Stomach (tissue), 9 donors: Measurements from ENCODE around the gene KRTAP4-1. TPM values are rescaled to one million over a fixed set of nuclear protein-coding genes. Genes with fewer than 3 reads are reported as not detected.

ENCODE experiments used
- DNase-seq, 2 donors: peaks; one replicate each; pipeline versions ENCODE4 v3.0.0 to v3.0.0-alpha.2; 2013 to 2019
- H3K27ac ChIP-seq, 5 donors: fragments of 200-600 bp in 4 of 5; sonication (generic) in 4 of 5; one replicate each; pipeline ENCODE4 v1.5.1; 2013 to 2019; ENCODE audit warnings: mild to moderate bottlenecking in 1 of 5, moderate library complexity in 1 of 5
- H3K27me3 ChIP-seq, 3 donors: fragments of 200-600 bp; sonication (generic); one replicate each; pipeline ENCODE4 v1.5.1; 2017 to 2019; ENCODE audit warnings: mixed run types in 1 of 3
- H3K36me3 ChIP-seq, 4 donors: fragments of 200-600 bp; sonication (generic); 1 replicate in 3 of 4; 2 replicates in 1 of 4; pipeline ENCODE4 v1.5.1; 2016 to 2019
- H3K4me1 ChIP-seq, 4 donors: fragments of 200-600 bp; sonication (generic); one replicate each; pipeline ENCODE4 v1.5.1; 2016 to 2019
- H3K4me3 ChIP-seq, 4 donors: fragments of 200-600 bp; sonication (generic) in 3 of 4; one replicate each; pipeline ENCODE4 v1.5.1; 2016 to 2019; ENCODE audit warnings: mild to moderate bottlenecking in 1 of 4
- H3K9me3 ChIP-seq, 4 donors: fragments of 200-600 bp; sonication (generic); one replicate each; pipeline ENCODE4 v1.5.1; 2016 to 2019
- CTCF ChIP-seq, 7 experiments: fragments of 450-650 bp in 4 of 7; fragments of 200-600 bp in 3 of 7; sonication (generic) in 3 of 7; IDR thresholded peaks; one replicate each; pipeline ENCODE4 v1.5.1; 2016 to 2019; ENCODE audit warnings: antibody characterized with exemption in 7 of 7, control low read depth in 2 of 7, mild to moderate bottlenecking in 1 of 7
- EP300 ChIP-seq: sonication (generic); formaldehyde crosslinking; IDR thresholded peaks from one replicate; pipeline ENCODE4 v1.6.1; 2017; ENCODE audit warnings: antibody characterized with exemption
- POLR2A ChIP-seq, 4 donors: fragments of 450-650 bp; IDR thresholded peaks; one replicate each; pipeline ENCODE4 v1.6.1; 2016; ENCODE audit warnings: antibody characterized with exemption in 4 of 4, control low read depth in 2 of 4, mild to moderate bottlenecking in 1 of 4, moderate library complexity in 1 of 4
- POLR2AphosphoS5 ChIP-seq, 3 donors: sonication (generic); formaldehyde crosslinking; IDR thresholded peaks; one replicate each; pipeline ENCODE4 v1.6.1; 2016; ENCODE audit warnings: antibody characterized with exemption in 3 of 3
- whole genome bisulfite sequencing, 5 donors: extraction: QIAGEN DNeasy Blood & Tissue Kit in 3 of 5; methylation state at CpG; one replicate each; pipeline versions ENCODE4 v1.1.5 to v1.1.7; 2013 to 2018; 5-methylcytosine and 5-hydroxymethylcytosine counted together
- intact Hi-C: fragments of 100-400 bp; cut with DNase I; formaldehyde crosslinking; loops from one replicate; pipeline ENCODE4 v1.15.1; 2023; ENCODE audit warnings: low total_unique reads
- polyA plus RNA-seq, 3 donors: library from polyadenylated mRNA; stranded (reverse); fragments of 200-250 nt; gene quantifications; one replicate each; pipeline ENCODE4 v1.2.3, GENCODE V29; 2013
- total RNA-seq, 5 donors: library from RNA; depleted of rRNA; stranded (reverse); fragments of >200 nt; gene quantifications; one replicate each; pipeline versions ENCODE4 v1.1.0 to v1.2.3, GENCODE V29; 2014 to 2016
- donor health status: healthy with polysubstance abuse.
- donor health status: Bipolar disorder and iron deficiency.
- donor health status: healthy.

KRTAP4-1 gene
- total and polyA plus RNA-seq, 8 donors, result not detected

- intact Hi-C loops, result no loop called here
- Histone ChIP-seq H3K9me3 (no peaks in the 10 kb centered on the region), H3K4me3 (no peak overlapping the region), H3K27me3 (peaks cover 0 to 25% (median 17%) of the 10 kb centered on the region in 3 donors), H3K4me1 (no peaks in the 10 kb centered on the region), H3K27ac (no peak overlapping the region), H3K36me3 (no peaks in the 10 kb centered on the region)
- DNase-seq, result no peak
- 67 to 96% (median 84%) methylated on average over 2 of the region's 2 CpGs for WGBS, 5 donors
- TF ChIP-seq CTCF (IDR thresholded peaks at IDR 0.05) (no peak), POLR2AphosphoS5 (IDR thresholded peaks at IDR 0.05) (no peak), POLR2A (IDR thresholded peaks at IDR 0.05) (no peak), EP300 (no peak)
These were observed 2.2 kb upstream of the KRTAP4-1 start for GRCh38 chr17:41186872-41187271.

GRCh38 chr17:41185001-41185400 is 290 bp upstream of the KRTAP4-1 start:
- intact Hi-C loops, result no loop called here

GRCh38 chr17:41178843-41179616 is 5.7 kb downstream of the KRTAP4-1 start:
- peaks cover 0 to 12% (median 0%) of the 10 kb centered on the region in 3 donors for H3K27me3 ChIP-seq
- DNase-seq, result no peak
- 83 to 94% (median 89%) methylated on average over 1 of the region's 1 CpG for WGBS, 5 donors
- H3K9me3 ChIP-seq, result no peaks in the 10 kb centered on the region
- no peak overlapping the region for H3K27ac ChIP-seq
- no peak for TF ChIP-seq POLR2AphosphoS5 (IDR thresholded peaks at IDR 0.05)
- TF ChIP-seq POLR2A (IDR thresholded peaks at IDR 0.05), result no peak
- no peak for TF ChIP-seq EP300
- no peaks in the 10 kb centered on the region for H3K4me1 ChIP-seq
- no peak overlapping the region for H3K4me3 ChIP-seq
- intact Hi-C loops, result no loop called here
- H3K36me3 ChIP-seq, result no peaks in the 10 kb centered on the region

More at GRCh38 chr17:41185001-41185400, 290 bp upstream of the KRTAP4-1 start:
- Histone ChIP-seq H3K9me3 (no peaks in the 10 kb centered on the region), H3K36me3 (no peaks in the 10 kb centered on the region), H3K4me1 (no peaks in the 10 kb centered on the region), H3K27me3 (peaks cover 0 to 20% (median 12%) of the 10 kb centered on the region in 3 donors), H3K4me3 (no peak overlapping the region), H3K27ac (no peak overlapping the region)
- TF ChIP-seq CTCF (IDR thresholded peaks at IDR 0.05), result no peak
- no peak for TF ChIP-seq POLR2A (IDR thresholded peaks at IDR 0.05)
- TF ChIP-seq POLR2AphosphoS5 (IDR thresholded peaks at IDR 0.05), result no peak
- TF ChIP-seq EP300, result no peak
- WGBS, 5 donors, result 39 to 58% (median 50%) methylated on average over 1 of the region's 1 CpG
- DNase-seq, result no peak

- Histone ChIP-seq H3K9me3 (no peaks in the 10 kb centered on the region), H3K4me1 (no peaks in the 10 kb centered on the region), H3K27me3 (peaks cover 0 to 12% (median 0%) of the 10 kb centered on the region in 3 donors), H3K27ac (no peak overlapping the region), H3K36me3 (no peaks in the 10 kb centered on the region), H3K4me3 (no peak overlapping the region)
- intact Hi-C loops, result no loop called here
- no peak for TF ChIP-seq EP300
- TF ChIP-seq POLR2A (IDR thresholded peaks at IDR 0.05), result no peak
- no peak for TF ChIP-seq POLR2AphosphoS5 (IDR thresholded peaks at IDR 0.05)
- no peak for TF ChIP-seq CTCF (IDR thresholded peaks at IDR 0.05)
- 89 to 98% (median 96%) methylated on average over 3 of the region's 3 CpGs for WGBS, 5 donors
- no peak for DNase-seq
These were observed 6.4 kb downstream of the KRTAP4-1 start for GRCh38 chr17:41178341-41178740.
